Pons (tissue), 1 donor: ENCODE measurements around the gene COL5A2.

Source experiments
- DNase-seq: peaks from one replicate; pipeline ENCODE4 v3.0.0-alpha.2; 2016; ENCODE audit warnings: low spot score

Gene COL5A2

GRCh38 chr2:188997263-188997662, 182.3 kb downstream of the COL5A2 start:
- DNase-seq: no peak

GRCh38 chr2:188993247-188993646, 186.3 kb downstream of the COL5A2 start:
- DNase-seq: no peak

- no peak for DNase-seq
These were observed 192.7 kb downstream of the COL5A2 start for GRCh38 chr2:188986839-188987238.

GRCh38 chr2:188984680-188985079, 194.9 kb downstream of the COL5A2 start:
- no peak for DNase-seq

GRCh38 chr2:188984065-188984491, 195.5 kb downstream of the COL5A2 start:
- no peak for DNase-seq

- no peak for DNase-seq
These were observed 196.0 kb downstream of the COL5A2 start for GRCh38 chr2:188983427-188984064.
